CD14-positive monocyte (primary cell): Measurements from ENCODE around the gene POLDIP2. TPM values are rescaled to one million over a fixed set of nuclear protein-coding genes. Genes with fewer than 3 reads are reported as not detected.

Experiments used
- DNase-seq, 3 donors: peaks; one replicate each; pipeline ENCODE4 v3.0.0-alpha.2; 2011 to 2022
- H2AFZ ChIP-seq: 2 replicates; pipeline ENCODE4 v1.6.0; 2012; ENCODE audit warnings: mild to moderate bottlenecking, low read depth, low read length, inconsistent platforms; ENCODE audit not compliant: insufficient read depth, poor library complexity, severe bottlenecking
- H3K27ac ChIP-seq, 2 donors: 1 replicate in 1 of 2; 2 replicates in 1 of 2; pipeline ENCODE4 v1.5.1; 2012 to 2013; ENCODE audit warnings: low read length in 2 of 2, control low read depth in 1 of 2, inconsistent platforms in 1 of 2, low read depth in 1 of 2, mild to moderate bottlenecking in 1 of 2
- H3K27me3 ChIP-seq, 2 donors: one replicate each; pipeline versions ENCODE4 v1.6.0 to v1.6.1; 2011 to 2013; ENCODE audit warnings: low read length in 2 of 2; ENCODE audit not compliant: control insufficient read depth in 2 of 2, insufficient read depth in 2 of 2
- H3K36me3 ChIP-seq, 2 donors: replicated peaks in 1 of 2; 1 replicate in 1 of 2; 2 replicates in 1 of 2; pipeline versions ENCODE4 v1.5.1 to v1.6.1; 2012 to 2013; ENCODE audit warnings: low read length in 2 of 2, control low read depth in 1 of 2, inconsistent platforms in 1 of 2, mild to moderate bottlenecking in 1 of 2; ENCODE audit not compliant: insufficient read depth in 2 of 2, control insufficient read depth in 1 of 2
- H3K4me1 ChIP-seq, 2 donors: 1 replicate in 1 of 2; 2 replicates in 1 of 2; pipeline versions ENCODE4 v1.5.1 to v1.6.1; 2012 to 2013; ENCODE audit warnings: low read length in 2 of 2, control low read depth in 1 of 2, inconsistent platforms in 1 of 2, mild to moderate bottlenecking in 1 of 2, moderate library complexity in 1 of 2; ENCODE audit not compliant: insufficient read depth in 2 of 2, control insufficient read depth in 1 of 2
- H3K4me2 ChIP-seq: replicated peaks from 2 replicates; pipeline ENCODE3; 2012; ENCODE audit warnings: low read length, moderate library complexity, mild to moderate bottlenecking; ENCODE audit not compliant: poor library complexity, severe bottlenecking; ENCODE audit errors: extremely low read depth
- H3K4me3 ChIP-seq, 3 experiments: fragments of 200-600 bp in 1 of 3; sonication (generic) in 1 of 3; replicated peaks in 1 of 3; 1 replicate in 2 of 3; 2 replicates in 1 of 3; pipeline ENCODE4 v1.5.1; 2011 to 2013; ENCODE audit warnings: low read length in 3 of 3, mild to moderate bottlenecking in 3 of 3, control low read depth in 2 of 3, low read depth in 2 of 3, inconsistent platforms in 1 of 3, moderate library complexity in 1 of 3
- H3K79me2 ChIP-seq: 2 replicates; pipeline ENCODE4 v1.6.0; 2012; ENCODE audit warnings: mild to moderate bottlenecking, control low read depth, inconsistent platforms, low read length, moderate library complexity; ENCODE audit not compliant: insufficient read depth
- H3K9ac ChIP-seq: 2 replicates; pipeline ENCODE4 v1.6.0; 2017; ENCODE audit warnings: low read length, mild to moderate bottlenecking; ENCODE audit not compliant: insufficient read depth, poor library complexity, severe bottlenecking
- H3K9me3 ChIP-seq, 2 donors: replicated peaks in 1 of 2; 1 replicate in 1 of 2; 2 replicates in 1 of 2; pipeline versions ENCODE4 v1.5.1 to v1.6.1; 2012 to 2013; ENCODE audit warnings: low read length in 2 of 2, control low read depth in 1 of 2; ENCODE audit not compliant: control insufficient read depth in 1 of 2, insufficient read depth in 1 of 2
- H4K20me1 ChIP-seq: 2 replicates; pipeline ENCODE4 v1.6.0; 2012; ENCODE audit warnings: mild to moderate bottlenecking, low read length, control low read depth, moderate library complexity; ENCODE audit not compliant: insufficient read depth
- H3K27ac Mint-ChIP-seq, 7 donors: one replicate each; pipeline ENCODE4 v1.8.0; 2020; ENCODE audit warnings: mild to moderate bottlenecking in 7 of 7, mixed read lengths in 7 of 7, moderate library complexity in 6 of 7, inconsistent platforms in 2 of 7
- H3K27me3 Mint-ChIP-seq, 3 donors: one replicate each; pipeline ENCODE4 v1.8.0; 2021 to 2022; ENCODE audit warnings: low read depth in 3 of 3, mild to moderate bottlenecking in 3 of 3, mixed read lengths in 3 of 3, moderate library complexity in 3 of 3, inconsistent platforms in 1 of 3
- H3K36me3 Mint-ChIP-seq, 2 donors: one replicate each; pipeline ENCODE4 v1.8.0; 2020; ENCODE audit warnings: mixed read lengths in 2 of 2, inconsistent platforms in 1 of 2, mild to moderate bottlenecking in 1 of 2
- H3K4me1 Mint-ChIP-seq: one replicate; pipeline ENCODE4 v1.8.0; 2020; ENCODE audit warnings: mild to moderate bottlenecking, mixed read lengths
- H3K4me3 Mint-ChIP-seq, 2 donors: one replicate each; pipeline ENCODE4 v1.8.0; 2020; ENCODE audit warnings: mild to moderate bottlenecking in 2 of 2, mixed read lengths in 2 of 2, moderate library complexity in 1 of 2
- H3K9me3 Mint-ChIP-seq, 7 donors: one replicate each; pipeline ENCODE4 v1.8.0; 2020 to 2022; ENCODE audit warnings: mixed read lengths in 7 of 7, mild to moderate bottlenecking in 6 of 7, moderate library complexity in 6 of 7, inconsistent platforms in 2 of 7
- WGBS: methylation state at CpG from one replicate; pipeline ENCODE4 v1.1.5; 2013; ENCODE audit warnings: missing lambda C conversion rate; ENCODE audit not compliant: insufficient coverage; 5-methylcytosine and 5-hydroxymethylcytosine counted together
- intact Hi-C, 2 donors: fragments of 100-400 bp; cut with micrococcal nuclease; formaldehyde crosslinking; loops; one replicate each; pipeline versions ENCODE4 v1.15.0 to v1.15.1; 2023
- polyA plus RNA-seq, 3 donors: library from polyadenylated mRNA; depleted of rRNA in 1 of 3; unstranded in 2 of 3; stranded (reverse) in 1 of 3; fragments of 300-500 nt in 2 of 3; fragments of >200 nt in 1 of 3; fragmentation: Illumina TruSeq in 2 of 3; gene quantifications; 1 replicate in 2 of 3; 2 replicates in 1 of 3; pipeline ENCODE4 v1.2.3, GENCODE V29; 2012 to 2021
- TF ChIP-seq, protein P1 (sequence below): fragments of 200-600 bp; IDR thresholded peaks from one replicate; pipeline ENCODE4 v1.8.0; 2022; ENCODE audit warnings: antibody characterized with exemption, mild to moderate bottlenecking

POLDIP2 gene
- polyA plus RNA-seq, 3 donors = 31.5 to 76.9 (median 72.4) TPM

DNA sequence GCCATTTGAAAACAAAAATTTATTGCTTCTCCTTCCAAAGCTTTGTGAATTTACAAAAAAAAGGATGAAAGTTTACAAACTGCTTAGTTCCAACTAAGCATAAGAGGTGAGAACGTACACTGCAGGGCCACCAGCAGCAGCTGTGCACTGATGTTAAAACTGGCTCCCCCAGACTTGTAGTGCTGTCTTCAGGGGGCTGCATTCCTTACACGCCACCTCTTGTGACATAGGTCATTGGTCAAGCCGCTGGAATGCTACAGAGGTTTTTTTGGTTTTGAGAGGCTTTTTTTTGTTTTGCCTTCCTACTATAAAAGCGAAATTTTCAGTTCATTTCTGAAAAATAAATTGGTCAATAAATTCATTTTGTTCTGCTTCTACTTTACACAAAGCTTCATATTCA, 29.0 kb downstream of the POLDIP2 start:
- WGBS = 100% methylated on average over 1 of the region's 4 CpGs

DNA sequence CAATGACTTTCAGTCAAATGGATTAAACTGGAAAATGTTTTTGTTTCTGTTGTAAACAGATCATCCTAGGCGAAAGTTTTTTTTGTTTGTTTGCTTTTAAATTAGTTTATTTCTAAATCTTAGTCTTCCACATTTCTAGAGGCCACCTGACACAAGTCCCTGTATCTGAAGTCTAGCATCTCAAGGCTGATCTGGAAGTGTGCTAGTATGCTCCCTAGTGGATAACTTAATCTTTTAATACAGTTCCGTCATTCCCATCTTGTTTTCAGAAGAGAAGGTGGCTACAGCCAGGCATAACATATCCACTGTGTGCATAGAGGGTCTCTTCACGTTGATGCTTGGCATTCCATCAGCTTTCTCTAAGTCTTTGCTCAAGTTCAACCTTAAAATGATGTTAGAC, 29.6 kb downstream of the POLDIP2 start:
- 80% methylated on average over 1 of the region's 3 CpGs for WGBS
- H3K4me3 Mint-ChIP-seq = no peak overlapping the region
- H3K36me3 ChIP-seq = peaks cover 42 to 67% of the 10 kb centered on the region in 2 donors

More for the DNA sequence above, 29.0 kb downstream of the POLDIP2 start:
- H3K9me3 Mint-ChIP-seq = no peaks in the 10 kb centered on the region
- no peak for DNase-seq
- peaks cover 51 to 68% of the 10 kb centered on the region in 2 donors for H3K36me3 Mint-ChIP-seq
- Histone ChIP-seq H3K4me1 (peaks cover 21 to 24% of the 10 kb centered on the region in 2 donors), H3K9ac (no peak overlapping the region), H3K27ac (no peak overlapping the region), H3K9me3 (no peaks in the 10 kb centered on the region), H3K4me3 (no peak overlapping the region), H3K36me3 (peaks cover 42 to 67% of the 10 kb centered on the region in 2 donors), H2AFZ (no peak overlapping the region), H3K79me2 (peaks cover 25% of the 10 kb centered on the region), H3K27me3 (no peaks in the 10 kb centered on the region), H3K4me2 (no peak overlapping the region), H4K20me1 (no peaks in the 10 kb centered on the region)
- H3K27me3 Mint-ChIP-seq = peaks cover 0 to 1% (median 0%) of the 10 kb centered on the region in 3 donors
- intact Hi-C loops = no loop called here
- H3K4me3 Mint-ChIP-seq = no peak overlapping the region
- peaks cover 26% of the 10 kb centered on the region for H3K4me1 Mint-ChIP-seq
- TF ChIP-seq, protein P1, sequence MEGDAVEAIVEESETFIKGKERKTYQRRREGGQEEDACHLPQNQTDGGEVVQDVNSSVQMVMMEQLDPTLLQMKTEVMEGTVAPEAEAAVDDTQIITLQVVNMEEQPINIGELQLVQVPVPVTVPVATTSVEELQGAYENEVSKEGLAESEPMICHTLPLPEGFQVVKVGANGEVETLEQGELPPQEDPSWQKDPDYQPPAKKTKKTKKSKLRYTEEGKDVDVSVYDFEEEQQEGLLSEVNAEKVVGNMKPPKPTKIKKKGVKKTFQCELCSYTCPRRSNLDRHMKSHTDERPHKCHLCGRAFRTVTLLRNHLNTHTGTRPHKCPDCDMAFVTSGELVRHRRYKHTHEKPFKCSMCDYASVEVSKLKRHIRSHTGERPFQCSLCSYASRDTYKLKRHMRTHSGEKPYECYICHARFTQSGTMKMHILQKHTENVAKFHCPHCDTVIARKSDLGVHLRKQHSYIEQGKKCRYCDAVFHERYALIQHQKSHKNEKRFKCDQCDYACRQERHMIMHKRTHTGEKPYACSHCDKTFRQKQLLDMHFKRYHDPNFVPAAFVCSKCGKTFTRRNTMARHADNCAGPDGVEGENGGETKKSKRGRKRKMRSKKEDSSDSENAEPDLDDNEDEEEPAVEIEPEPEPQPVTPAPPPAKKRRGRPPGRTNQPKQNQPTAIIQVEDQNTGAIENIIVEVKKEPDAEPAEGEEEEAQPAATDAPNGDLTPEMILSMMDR = no peak
- H3K27ac Mint-ChIP-seq = no peak overlapping the region

More for the DNA sequence above, 29.6 kb downstream of the POLDIP2 start:
- Histone ChIP-seq H4K20me1 (no peaks in the 10 kb centered on the region), H3K27ac (no peak overlapping the region), H3K9me3 (no peaks in the 10 kb centered on the region), H3K4me2 (no peak overlapping the region), H3K4me3 (no peak overlapping the region), H3K79me2 (peaks cover 25% of the 10 kb centered on the region), H3K9ac (no peak overlapping the region), H2AFZ (no peak overlapping the region), H3K4me1 (peaks cover 17 to 20% of the 10 kb centered on the region in 2 donors), H3K27me3 (no peaks in the 10 kb centered on the region)
- peaks cover 0 to 1% (median 0%) of the 10 kb centered on the region in 3 donors for H3K27me3 Mint-ChIP-seq
- peaks cover 51 to 68% of the 10 kb centered on the region in 2 donors for H3K36me3 Mint-ChIP-seq
- H3K9me3 Mint-ChIP-seq = no peaks in the 10 kb centered on the region
- TF ChIP-seq, protein P1 = no peak
- H3K4me1 Mint-ChIP-seq = peaks cover 20% of the 10 kb centered on the region
- intact Hi-C loops = no loop called here
- H3K27ac Mint-ChIP-seq = no peak overlapping the region
- DNase-seq = no peak
